Measurements from ENCODE around the gene TXNRD1.

Gene TXNRD1

GRCh38 chr12:104307655-104308000 is 92.0 kb downstream of the TXNRD1 start:
- Histone ChIP-seq H3F3A (ENCODE audit: control insufficient read depth, insufficient read depth) (peaks cover 3% of the 10 kb centered on the region; the same call in 1 of the 2 replicates), H3K4me1 (ENCODE audit: control insufficient read depth, low read length) (no peaks in the 10 kb centered on the region), H3K9me2 (replicated peaks; ENCODE audit: control insufficient read depth, low read length) (no peaks in the 10 kb centered on the region), H3K36me3 (ENCODE audit: control insufficient read depth, low read length) (peaks cover 68% of the 10 kb centered on the region), H3K27me3 (ENCODE audit: control insufficient read depth, low read length) (no peaks in the 10 kb centered on the region), H4K20me1 (ENCODE audit: control insufficient read depth, insufficient read depth, low read depth, low read length) (peaks cover 11% of the 10 kb centered on the region; the same call in 1 of the 2 replicates), H3K4me3 (ENCODE audit: low read length) (no peak overlapping the region), H3K79me2 (ENCODE audit: control insufficient read depth, low read length) (peaks cover 86% of the 10 kb centered on the region), H3K9me3 (ENCODE audit: control insufficient read depth, insufficient read depth, low read length) (no peaks in the 10 kb centered on the region), H3K27ac (ENCODE audit: low read depth, low read length) (no peak overlapping the region), H3K4me2 (ENCODE audit: low read length) (no peak overlapping the region)
- TF ChIP-seq CTCF (IDR thresholded peaks at IDR 0.05; ENCODE audit: low read depth, low read length, poor library complexity, severe bottlenecking) (no peak), EZH2phosphoT487 (IDR thresholded peaks at IDR 0.05; ENCODE audit: borderline replicate concordance, low read length) (no peak)

- Histone ChIP-seq H3K27ac (ENCODE audit: low read depth, low read length) (no peak overlapping the region), H3F3A (ENCODE audit: control insufficient read depth, insufficient read depth) (peaks cover 3% of the 10 kb centered on the region; the same call in 1 of the 2 replicates), H3K9me2 (replicated peaks; ENCODE audit: control insufficient read depth, low read length) (no peaks in the 10 kb centered on the region), H3K36me3 (ENCODE audit: control insufficient read depth, low read length) (peaks cover 67% of the 10 kb centered on the region), H3K79me2 (ENCODE audit: control insufficient read depth, low read length) (peaks cover 67% of the 10 kb centered on the region), H3K4me3 (ENCODE audit: low read length) (no peak overlapping the region), H3K4me1 (ENCODE audit: control insufficient read depth, low read length) (no peaks in the 10 kb centered on the region), H3K4me2 (ENCODE audit: low read length) (no peak overlapping the region), H3K27me3 (ENCODE audit: control insufficient read depth, low read length) (no peaks in the 10 kb centered on the region), H3K9me3 (ENCODE audit: control insufficient read depth, insufficient read depth, low read length) (no peaks in the 10 kb centered on the region), H4K20me1 (ENCODE audit: control insufficient read depth, insufficient read depth, low read depth, low read length) (0 out of 2 replicates have a peak, but pooled peaks cover 6% of the 10 kb centered on the region)
- TF ChIP-seq CTCF (IDR thresholded peaks at IDR 0.05; ENCODE audit: low read depth, low read length, poor library complexity, severe bottlenecking) (no peak), EZH2phosphoT487 (IDR thresholded peaks at IDR 0.05; ENCODE audit: borderline replicate concordance, low read length) (no peak)
Observed at GRCh38 chr12:104309446-104309993, 93.9 kb downstream of the TXNRD1 start.

GRCh38 chr12:104310751-104311633 is 95.4 kb downstream of the TXNRD1 start:
- Histone ChIP-seq H3K4me3 (ENCODE audit: low read length) (no peak overlapping the region), H3F3A (ENCODE audit: control insufficient read depth, insufficient read depth) (peaks cover 3% of the 10 kb centered on the region; the same call in 1 of the 2 replicates), H3K27ac (ENCODE audit: low read depth, low read length) (no peak overlapping the region), H3K9me2 (replicated peaks; ENCODE audit: control insufficient read depth, low read length) (no peaks in the 10 kb centered on the region), H3K9me3 (ENCODE audit: control insufficient read depth, insufficient read depth, low read length) (no peaks in the 10 kb centered on the region), H3K27me3 (ENCODE audit: control insufficient read depth, low read length) (no peaks in the 10 kb centered on the region), H3K79me2 (ENCODE audit: control insufficient read depth, low read length) (peaks cover 59% of the 10 kb centered on the region), H3K36me3 (ENCODE audit: control insufficient read depth, low read length) (peaks cover 68% of the 10 kb centered on the region), H3K4me2 (ENCODE audit: low read length) (no peak overlapping the region), H4K20me1 (ENCODE audit: control insufficient read depth, insufficient read depth, low read depth, low read length) (0 out of 2 replicates have a peak, but pooled peaks cover 6% of the 10 kb centered on the region), H3K4me1 (ENCODE audit: control insufficient read depth, low read length) (no peaks in the 10 kb centered on the region)
- TF ChIP-seq EZH2phosphoT487 (IDR thresholded peaks at IDR 0.05; ENCODE audit: borderline replicate concordance, low read length) (no peak), CTCF (IDR thresholded peaks at IDR 0.05; ENCODE audit: low read depth, low read length, poor library complexity, severe bottlenecking) (no peak)

Measured in DOHH2 (cell line).